Jurkat, Clone E6-1 (cell line): ENCODE results near the gene CPN1.
"Not testable (repeated sequence)": the region's sequence is repeated elsewhere in the genome, so short reads cannot be mapped to it uniquely, and the experiment has no call there.

Experiments used
- DNase-seq: peaks from one replicate; pipeline ENCODE4 v3.0.0-alpha.2; 2011; ENCODE audit warnings: low read depth, low spot score
- H3K4me3 ChIP-seq: 2 replicates; pipeline ENCODE4 v1.5.1; 2011; ENCODE audit warnings: mild to moderate bottlenecking, low read length, control low read depth, moderate library complexity

The CPN1 gene

GRCh38 chr10:100085596-100085995 lies 3.9 kb upstream of the CPN1 start:
- DNase-seq = no peak
- H3K4me3 ChIP-seq = no peak overlapping the region

- DNase-seq = no peak
- H3K4me3 ChIP-seq = no peak overlapping the region
These were observed 2.0 kb upstream of the CPN1 start for GRCh38 chr10:100083623-100084022.

- not testable (repeated sequence) for DNase-seq, H3K4me3 ChIP-seq
These were observed 607 bp upstream of the CPN1 start for GRCh38 chr10:100082276-100082675.

- no peak for DNase-seq
- no peak overlapping the region for H3K4me3 ChIP-seq
These were observed 4.9 kb downstream of the CPN1 start for GRCh38 chr10:100076750-100077149.

GRCh38 chr10:100075426-100076220 lies 6.0 kb downstream of the CPN1 start:
- no peak for DNase-seq
- H3K4me3 ChIP-seq = no peak overlapping the region

GRCh38 chr10:100072514-100072913 lies 9.2 kb downstream of the CPN1 start:
- DNase-seq = no peak
- no peak overlapping the region for H3K4me3 ChIP-seq

GRCh38 chr10:100071529-100071928 lies 10.1 kb downstream of the CPN1 start:
- no peak overlapping the region for H3K4me3 ChIP-seq
- no peak for DNase-seq

- no peak for DNase-seq
- H3K4me3 ChIP-seq = no peak overlapping the region
These were observed 14.2 kb downstream of the CPN1 start for GRCh38 chr10:100067466-100067865.

- no peak for DNase-seq
These were observed 16.5 kb downstream of the CPN1 start for GRCh38 chr10:100065084-100065660.

GRCh38 chr10:100061401-100061800 lies 20.3 kb downstream of the CPN1 start:
- DNase-seq = no peak
- H3K4me3 ChIP-seq = no peak overlapping the region

More at GRCh38 chr10:100065084-100065660, 16.5 kb downstream of the CPN1 start:
- no peak overlapping the region for H3K4me3 ChIP-seq

- no peak overlapping the region for H3K4me3 ChIP-seq
- no peak for DNase-seq
These were observed 23.7 kb downstream of the CPN1 start for GRCh38 chr10:100057948-100058347.

- DNase-seq = no peak
- no peak overlapping the region for H3K4me3 ChIP-seq
These were observed 27.8 kb downstream of the CPN1 start for GRCh38 chr10:100053686-100054460.

- H3K4me3 ChIP-seq = no peak overlapping the region
- DNase-seq = peak; percentile 66
These were observed 35.6 kb downstream of the CPN1 start for GRCh38 chr10:100046021-100046486.

- DNase-seq = no peak
- H3K4me3 ChIP-seq = no peak overlapping the region
These were observed 36.1 kb downstream of the CPN1 start for GRCh38 chr10:100045592-100045991.

- H3K4me3 ChIP-seq = no peak overlapping the region
- no peak for DNase-seq
These were observed 37.9 kb downstream of the CPN1 start for GRCh38 chr10:100043796-100044195.

- no peak overlapping the region for H3K4me3 ChIP-seq
- DNase-seq = no peak
These were observed 38.3 kb downstream of the CPN1 start for GRCh38 chr10:100043344-100043743.

GRCh38 chr10:100041306-100042002 lies 40.2 kb downstream of the CPN1 start:
- H3K4me3 ChIP-seq = no peak overlapping the region
- no peak for DNase-seq

GRCh38 chr10:100038561-100039071 lies 43.1 kb downstream of the CPN1 start:
- no peak for DNase-seq
- H3K4me3 ChIP-seq = no peak overlapping the region

- H3K4me3 ChIP-seq = no peak overlapping the region
- no peak for DNase-seq
These were observed 43.8 kb downstream of the CPN1 start for GRCh38 chr10:100037758-100038315.
